ENCODE data around the gene TECPR2.

The TECPR2 gene

GRCh38 chr14:102479777-102480176, 117.0 kb downstream of the TECPR2 start:
- TF ChIP-seq SNAI2 (CRISPR knock-in tag; IDR thresholded peaks at IDR 0.05), result peak; percentile 40; the same call in 1 of the 2 replicates
- TF ChIP-seq, protein P1, sequence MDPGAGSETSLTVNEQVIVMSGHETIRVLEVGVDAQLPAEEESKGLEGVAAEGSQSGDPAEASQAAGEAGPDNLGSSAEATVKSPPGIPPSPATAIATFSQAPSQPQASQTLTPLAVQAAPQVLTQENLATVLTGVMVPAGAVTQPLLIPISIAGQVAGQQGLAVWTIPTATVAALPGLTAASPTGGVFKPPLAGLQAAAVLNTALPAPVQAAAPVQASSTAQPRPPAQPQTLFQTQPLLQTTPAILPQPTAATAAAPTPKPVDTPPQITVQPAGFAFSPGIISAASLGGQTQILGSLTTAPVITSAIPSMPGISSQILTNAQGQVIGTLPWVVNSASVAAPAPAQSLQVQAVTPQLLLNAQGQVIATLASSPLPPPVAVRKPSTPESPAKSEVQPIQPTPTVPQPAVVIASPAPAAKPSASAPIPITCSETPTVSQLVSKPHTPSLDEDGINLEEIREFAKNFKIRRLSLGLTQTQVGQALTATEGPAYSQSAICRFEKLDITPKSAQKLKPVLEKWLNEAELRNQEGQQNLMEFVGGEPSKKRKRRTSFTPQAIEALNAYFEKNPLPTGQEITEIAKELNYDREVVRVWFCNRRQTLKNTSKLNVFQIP (CRISPR knock-in tag; IDR thresholded peaks at IDR 0.05; ENCODE audit: borderline replicate concordance, low read depth), result no peak
- TF ChIP-seq, protein P2, sequence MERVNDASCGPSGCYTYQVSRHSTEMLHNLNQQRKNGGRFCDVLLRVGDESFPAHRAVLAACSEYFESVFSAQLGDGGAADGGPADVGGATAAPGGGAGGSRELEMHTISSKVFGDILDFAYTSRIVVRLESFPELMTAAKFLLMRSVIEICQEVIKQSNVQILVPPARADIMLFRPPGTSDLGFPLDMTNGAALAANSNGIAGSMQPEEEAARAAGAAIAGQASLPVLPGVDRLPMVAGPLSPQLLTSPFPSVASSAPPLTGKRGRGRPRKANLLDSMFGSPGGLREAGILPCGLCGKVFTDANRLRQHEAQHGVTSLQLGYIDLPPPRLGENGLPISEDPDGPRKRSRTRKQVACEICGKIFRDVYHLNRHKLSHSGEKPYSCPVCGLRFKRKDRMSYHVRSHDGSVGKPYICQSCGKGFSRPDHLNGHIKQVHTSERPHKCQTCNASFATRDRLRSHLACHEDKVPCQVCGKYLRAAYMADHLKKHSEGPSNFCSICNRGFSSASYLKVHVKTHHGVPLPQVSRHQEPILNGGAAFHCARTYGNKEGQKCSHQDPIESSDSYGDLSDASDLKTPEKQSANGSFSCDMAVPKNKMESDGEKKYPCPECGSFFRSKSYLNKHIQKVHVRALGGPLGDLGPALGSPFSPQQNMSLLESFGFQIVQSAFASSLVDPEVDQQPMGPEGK (CRISPR knock-in tag; IDR thresholded peaks at IDR 0.05; ENCODE audit: borderline replicate concordance), result no peak
- ATAC-seq, result no peak

DNA sequence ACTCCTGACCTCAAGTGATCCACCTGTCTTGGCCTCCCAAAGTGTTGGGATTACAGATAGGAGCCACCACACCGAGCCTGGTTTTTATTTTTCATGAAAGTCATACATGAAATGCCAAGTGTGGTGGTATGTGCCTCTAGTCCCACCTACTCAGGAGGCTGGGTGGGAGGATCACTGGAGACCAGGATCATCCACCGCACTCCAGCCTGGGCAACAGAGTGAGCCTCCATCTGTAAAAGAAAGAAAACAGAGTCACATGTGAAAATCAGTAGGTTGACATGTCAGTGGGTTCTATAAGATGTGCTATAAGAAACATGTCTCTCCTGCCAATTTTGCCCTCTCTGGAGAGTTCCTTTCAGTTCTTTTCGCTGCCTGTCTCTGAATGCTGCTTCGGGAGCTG, 118.6 kb downstream of the TECPR2 start:
- no peak; the same call in 1 of the 3 replicates for ATAC-seq
- TF ChIP-seq SNAI2 (CRISPR knock-in tag; IDR thresholded peaks at IDR 0.05) (no peak), CSDC2 (CRISPR knock-in tag; IDR thresholded peaks at IDR 0.05) (no peak), ZNF565 (CRISPR knock-in tag; conservative IDR thresholded peaks at IDR 0.05; ENCODE audit: low read depth) (no peak), TOX (CRISPR knock-in tag; IDR thresholded peaks at IDR 0.05; ENCODE audit: borderline replicate concordance) (no peak), ARNTL (CRISPR knock-in tag; IDR thresholded peaks at IDR 0.05; ENCODE audit: borderline replicate concordance, low read depth) (no peak), RARB (CRISPR knock-in tag; IDR thresholded peaks at IDR 0.05) (no peak), CSRNP3 (CRISPR knock-in tag; IDR thresholded peaks at IDR 0.05) (no peak), GLIS3 (CRISPR knock-in tag; IDR thresholded peaks at IDR 0.05) (no peak)

DNA sequence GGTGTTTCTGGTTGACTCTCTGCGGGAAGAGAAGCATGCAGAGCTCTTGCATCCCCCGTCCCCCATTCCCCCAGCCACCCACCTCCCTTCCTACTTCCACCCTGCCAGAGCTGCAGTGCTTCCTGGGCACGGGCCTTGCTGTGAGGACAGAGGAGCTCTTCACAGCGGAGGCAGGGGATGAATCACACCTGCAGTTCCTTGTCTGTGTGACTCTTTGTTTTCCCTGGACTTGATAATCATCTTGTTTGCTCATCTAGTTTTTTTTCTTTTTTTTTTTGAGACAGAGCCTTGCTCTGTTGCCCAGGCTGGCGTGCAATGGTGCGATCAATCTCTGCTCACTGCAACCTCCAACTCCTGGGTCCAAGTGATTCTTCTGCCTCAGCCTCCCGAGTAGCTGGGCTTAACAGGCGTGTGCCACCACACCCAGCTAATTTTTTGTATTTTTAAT, 119.1 kb downstream of the TECPR2 start:
- ATAC-seq, result peak; percentile 53; the same call in 2 of the 3 replicates
- TF ChIP-seq ARNTL (CRISPR knock-in tag; IDR thresholded peaks at IDR 0.05; ENCODE audit: borderline replicate concordance, low read depth), result no peak
- no peak for TF ChIP-seq ZC3H10 (CRISPR knock-in tag; IDR thresholded peaks at IDR 0.05)
- no peak for TF ChIP-seq TOX (CRISPR knock-in tag; IDR thresholded peaks at IDR 0.05; ENCODE audit: borderline replicate concordance)
- TF ChIP-seq, protein P3, sequence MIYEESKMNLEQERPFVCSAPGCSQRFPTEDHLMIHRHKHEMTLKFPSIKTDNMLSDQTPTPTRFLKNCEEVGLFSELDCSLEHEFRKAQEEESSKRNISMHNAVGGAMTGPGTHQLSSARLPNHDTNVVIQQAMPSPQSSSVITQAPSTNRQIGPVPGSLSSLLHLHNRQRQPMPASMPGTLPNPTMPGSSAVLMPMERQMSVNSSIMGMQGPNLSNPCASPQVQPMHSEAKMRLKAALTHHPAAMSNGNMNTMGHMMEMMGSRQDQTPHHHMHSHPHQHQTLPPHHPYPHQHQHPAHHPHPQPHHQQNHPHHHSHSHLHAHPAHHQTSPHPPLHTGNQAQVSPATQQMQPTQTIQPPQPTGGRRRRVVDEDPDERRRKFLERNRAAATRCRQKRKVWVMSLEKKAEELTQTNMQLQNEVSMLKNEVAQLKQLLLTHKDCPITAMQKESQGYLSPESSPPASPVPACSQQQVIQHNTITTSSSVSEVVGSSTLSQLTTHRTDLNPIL (CRISPR knock-in tag; IDR thresholded peaks at IDR 0.05; ENCODE audit: low read depth), result no peak
- no peak for TF ChIP-seq ZNF565 (CRISPR knock-in tag; conservative IDR thresholded peaks at IDR 0.05; ENCODE audit: low read depth)
- TF ChIP-seq GLIS3 (CRISPR knock-in tag; IDR thresholded peaks at IDR 0.05), result no peak
- no peak for TF ChIP-seq CSRNP3 (CRISPR knock-in tag; IDR thresholded peaks at IDR 0.05)
- TF ChIP-seq ISL1 (CRISPR knock-in tag; IDR thresholded peaks at IDR 0.05), result no peak
- no peak for TF ChIP-seq PPARA (CRISPR knock-in tag; IDR thresholded peaks at IDR 0.05; ENCODE audit: borderline replicate concordance)

GRCh38 chr14:102484316-102484715, 121.6 kb downstream of the TECPR2 start:
- TF ChIP-seq, protein P2 (CRISPR knock-in tag; IDR thresholded peaks at IDR 0.05; ENCODE audit: borderline replicate concordance), result no peak
- ATAC-seq, result no peak

Data from SK-N-SH treated with all-trans-retinoic acid at 6 μM for 48 hours (cell line).